Uterus (tissue), 4 donors: ENCODE results near the gene ST8SIA6. TPM values are rescaled to one million over a fixed set of nuclear protein-coding genes. Genes with fewer than 3 reads are reported as not detected.
"Not testable (repeated sequence)": the region's sequence is repeated elsewhere in the genome, so short reads cannot be mapped to it uniquely, and the experiment has no call there.

Experiments used
- DNase-seq, 2 donors: peaks; one replicate each; pipeline ENCODE4 v3.0.0-alpha.2; 2019 to 2020
- H3K27ac ChIP-seq, 2 donors: fragments of 200-600 bp; sonication (generic); 1 replicate in 1 of 2; 2 replicates in 1 of 2; pipeline ENCODE4 v1.5.1; 2016 to 2018
- H3K27me3 ChIP-seq, 2 donors: fragments of 200-600 bp; sonication (generic); one replicate each; pipeline ENCODE4 v1.5.1; 2018 to 2019; ENCODE audit warnings: control low read depth in 1 of 2
- H3K36me3 ChIP-seq, 2 donors: fragments of 200-600 bp; sonication (generic); one replicate each; pipeline ENCODE4 v1.5.1; 2019; ENCODE audit warnings: control low read depth in 1 of 2
- H3K4me1 ChIP-seq, 2 donors: fragments of 200-600 bp; sonication (generic); one replicate each; pipeline ENCODE4 v1.5.1; 2018 to 2019; ENCODE audit warnings: control low read depth in 1 of 2
- H3K4me3 ChIP-seq, 2 donors: fragments of 200-600 bp; sonication (generic); 1 replicate in 1 of 2; 2 replicates in 1 of 2; pipeline ENCODE4 v1.5.1; 2018 to 2019; ENCODE audit warnings: mild to moderate bottlenecking in 1 of 2
- H3K9me3 ChIP-seq, 2 donors: fragments of 200-600 bp; sonication (generic); one replicate each; pipeline ENCODE4 v1.5.1; 2019; ENCODE audit warnings: control low read depth in 1 of 2
- POLR2A ChIP-seq, 2 donors: fragments of 450-650 bp; IDR thresholded peaks; one replicate each; pipeline ENCODE4 v1.6.1; 2016; ENCODE audit warnings: antibody characterized with exemption in 2 of 2, mild to moderate bottlenecking in 1 of 2, moderate library complexity in 1 of 2
- intact Hi-C: fragments of 100-400 bp; cut with DNase I; formaldehyde crosslinking; loops from one replicate; pipeline ENCODE4 v1.15.1; 2023; ENCODE audit warnings: low total_unique reads
- total RNA-seq, 4 donors: library from RNA; depleted of rRNA in 3 of 4; stranded (reverse); fragments of >200 nt in 3 of 4; gene quantifications; one replicate each; pipeline versions ENCODE4 v1.1.0 to v1.2.4, GENCODE V29; 2014 to 2023
- TF ChIP-seq, protein P1 (sequence below), 4 experiments: fragments of 200-600 bp in 2 of 4; fragments of 450-650 bp in 2 of 4; sonication (generic) in 2 of 4; IDR thresholded peaks; one replicate each; pipeline ENCODE4 v1.5.1; 2016 to 2019; ENCODE audit warnings: antibody characterized with exemption in 4 of 4, mild to moderate bottlenecking in 2 of 4, moderate library complexity in 1 of 4
- donor health status: DM: yes; HTN: yes; CAD: no.

ST8SIA6 gene
- total RNA-seq, 4 donors from 2014 or later = 0.77 to 1.9 (median 1.1) TPM; not detected in 1

GRCh38 chr10:17326377-17326776 lies 128.0 kb downstream of the ST8SIA6 start:
- no peaks in the 10 kb centered on the region for H3K4me1 ChIP-seq
- H3K9me3 ChIP-seq = no peaks in the 10 kb centered on the region
- intact Hi-C loops = no loop called here
- H3K4me3 ChIP-seq = no peak overlapping the region
- H3K36me3 ChIP-seq = no peaks in the 10 kb centered on the region
- no peak for DNase-seq
- H3K27me3 ChIP-seq = no peaks in the 10 kb centered on the region
- H3K27ac ChIP-seq = no peak overlapping the region
- TF ChIP-seq POLR2A (IDR thresholded peaks at IDR 0.05) = no peak
- TF ChIP-seq, protein P1, sequence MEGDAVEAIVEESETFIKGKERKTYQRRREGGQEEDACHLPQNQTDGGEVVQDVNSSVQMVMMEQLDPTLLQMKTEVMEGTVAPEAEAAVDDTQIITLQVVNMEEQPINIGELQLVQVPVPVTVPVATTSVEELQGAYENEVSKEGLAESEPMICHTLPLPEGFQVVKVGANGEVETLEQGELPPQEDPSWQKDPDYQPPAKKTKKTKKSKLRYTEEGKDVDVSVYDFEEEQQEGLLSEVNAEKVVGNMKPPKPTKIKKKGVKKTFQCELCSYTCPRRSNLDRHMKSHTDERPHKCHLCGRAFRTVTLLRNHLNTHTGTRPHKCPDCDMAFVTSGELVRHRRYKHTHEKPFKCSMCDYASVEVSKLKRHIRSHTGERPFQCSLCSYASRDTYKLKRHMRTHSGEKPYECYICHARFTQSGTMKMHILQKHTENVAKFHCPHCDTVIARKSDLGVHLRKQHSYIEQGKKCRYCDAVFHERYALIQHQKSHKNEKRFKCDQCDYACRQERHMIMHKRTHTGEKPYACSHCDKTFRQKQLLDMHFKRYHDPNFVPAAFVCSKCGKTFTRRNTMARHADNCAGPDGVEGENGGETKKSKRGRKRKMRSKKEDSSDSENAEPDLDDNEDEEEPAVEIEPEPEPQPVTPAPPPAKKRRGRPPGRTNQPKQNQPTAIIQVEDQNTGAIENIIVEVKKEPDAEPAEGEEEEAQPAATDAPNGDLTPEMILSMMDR (IDR thresholded peaks at IDR 0.05) = no peak

DNA sequence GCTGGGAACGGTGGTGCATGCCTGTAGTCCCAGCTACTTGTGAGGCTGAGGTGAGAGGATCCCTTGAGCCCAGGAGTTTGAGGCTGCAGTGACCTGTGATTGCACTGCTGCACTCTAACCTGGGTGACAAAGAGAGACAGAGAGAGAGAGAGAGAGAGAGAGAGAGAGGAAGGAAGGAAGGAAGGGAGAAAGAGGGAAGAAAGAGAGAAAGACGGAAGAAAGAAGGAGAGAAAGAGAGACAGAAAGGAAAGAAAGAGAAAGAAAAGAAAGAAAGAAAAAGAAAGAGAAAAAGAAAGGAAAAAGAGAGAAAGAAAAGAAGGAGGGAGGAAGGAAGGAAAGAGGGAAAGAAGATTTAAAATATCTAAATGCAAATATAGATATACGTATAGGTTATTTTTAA lies 132.4 kb downstream of the ST8SIA6 start:
- H3K27ac ChIP-seq, H3K9me3 ChIP-seq, H3K27me3 ChIP-seq, DNase-seq, intact Hi-C loops, H3K4me1 ChIP-seq, H3K36me3 ChIP-seq, H3K4me3 ChIP-seq: not testable (repeated sequence)

- no peak overlapping the region for H3K4me3 ChIP-seq
- DNase-seq = no peak
- H3K36me3 ChIP-seq = no peaks in the 10 kb centered on the region
- intact Hi-C loops = no loop called here
- no peaks in the 10 kb centered on the region for H3K27me3 ChIP-seq
- H3K4me1 ChIP-seq = no peaks in the 10 kb centered on the region
- no peaks in the 10 kb centered on the region for H3K9me3 ChIP-seq
- no peak for TF ChIP-seq POLR2A (IDR thresholded peaks at IDR 0.05)
- TF ChIP-seq, protein P1 (IDR thresholded peaks at IDR 0.05) = no peak
- no peak overlapping the region for H3K27ac ChIP-seq
Observed at GRCh38 chr10:17316488-17317170, 137.8 kb downstream of the ST8SIA6 start.

DNA sequence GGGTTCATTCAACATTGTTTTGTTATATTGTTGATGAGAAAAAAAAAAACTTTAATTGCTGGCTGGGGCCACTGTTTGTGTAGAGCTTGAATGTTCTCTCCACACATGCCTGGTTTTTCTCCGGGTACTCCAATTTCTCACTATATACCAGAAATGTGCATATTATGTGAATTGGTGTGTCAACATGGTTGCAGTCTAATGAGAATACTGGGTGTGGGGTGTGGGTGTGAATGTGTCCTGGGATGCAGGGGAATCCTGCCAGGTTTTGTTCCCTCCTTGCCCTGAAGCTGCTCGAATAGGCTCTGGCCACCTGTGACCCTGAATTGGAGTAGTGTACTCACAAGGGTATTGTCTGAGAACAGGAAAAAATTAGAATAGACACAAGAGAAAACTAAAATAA lies 145.0 kb downstream of the ST8SIA6 start:
- Histone ChIP-seq H3K4me1 (no peaks in the 10 kb centered on the region), H3K27ac (no peak overlapping the region), H3K9me3 (no peaks in the 10 kb centered on the region), H3K27me3 (no peaks in the 10 kb centered on the region), H3K36me3 (no peaks in the 10 kb centered on the region), H3K4me3 (no peak overlapping the region)
- DNase-seq = no peak
- intact Hi-C loops = no loop called here
- TF ChIP-seq, protein P1 (IDR thresholded peaks at IDR 0.05) = no peak
- TF ChIP-seq POLR2A (IDR thresholded peaks at IDR 0.05) = no peak

- intact Hi-C loops = no loop called here
- no peak for DNase-seq
- TF ChIP-seq POLR2A (IDR thresholded peaks at IDR 0.05) = no peak
- TF ChIP-seq, protein P1 (IDR thresholded peaks at IDR 0.05) = no peak
- no peak overlapping the region for H3K4me3 ChIP-seq
- H3K36me3 ChIP-seq = no peaks in the 10 kb centered on the region
- no peaks in the 10 kb centered on the region for H3K9me3 ChIP-seq
- no peak overlapping the region for H3K27ac ChIP-seq
- no peaks in the 10 kb centered on the region for H3K27me3 ChIP-seq
- H3K4me1 ChIP-seq = no peaks in the 10 kb centered on the region
Observed at GRCh38 chr10:17307123-17307522, 147.3 kb downstream of the ST8SIA6 start.

DNA sequence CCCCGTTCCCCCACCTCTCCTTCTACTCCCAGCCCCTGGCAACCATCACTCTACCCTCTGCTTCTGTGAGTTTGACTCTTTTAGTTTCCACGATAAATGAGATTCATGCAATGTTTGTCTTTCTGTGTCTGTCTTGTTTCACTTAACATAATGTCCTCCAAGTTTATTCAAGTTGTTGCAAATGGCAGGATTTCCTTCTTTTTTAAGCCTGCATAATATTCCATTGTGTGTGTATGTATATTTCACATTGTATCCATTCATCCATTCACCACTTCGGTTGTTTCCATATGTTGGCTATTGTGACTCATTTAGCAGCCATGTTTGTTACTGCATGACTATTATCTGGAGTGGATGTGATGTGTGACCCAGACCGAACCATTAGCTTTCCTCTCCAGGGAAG lies 162.0 kb downstream of the ST8SIA6 start:
- H3K36me3 ChIP-seq = no peaks in the 10 kb centered on the region
- H3K9me3 ChIP-seq = no peaks in the 10 kb centered on the region
- no peaks in the 10 kb centered on the region for H3K4me1 ChIP-seq
- no peak overlapping the region for H3K27ac ChIP-seq
- intact Hi-C loops = no loop called here
- TF ChIP-seq, protein P1 (IDR thresholded peaks at IDR 0.05) = no peak
- no peak for TF ChIP-seq POLR2A (IDR thresholded peaks at IDR 0.05)
- no peak overlapping the region for H3K4me3 ChIP-seq
- H3K27me3 ChIP-seq = no peaks in the 10 kb centered on the region
- DNase-seq = no peak
